Cardiac atrium fibroblast (primary cell): Measurements from ENCODE around the gene NGDN. TPM values are rescaled to one million over a fixed set of nuclear protein-coding genes. Genes with fewer than 3 reads are reported as not detected.

Source experiments
- total RNA-seq: library from RNA; depleted of rRNA; stranded (reverse); fragments of >200 nt; gene quantifications from 2 replicates; pipeline ENCODE4 v1.2.3, GENCODE V29; 2015

The NGDN gene
- 18.3 and 24.4 TPM in 2 replicates for total RNA-seq

GRCh38 chr14:23469127-23469905 lies at the start of gene NGDN:
Gene NGDN (plus strand): TSS chr14:23469703. CDS start chr14:23469716, 13 bp downstream.

GRCh38 chr14:23435543-23436326 lies 33.8 kb upstream of the NGDN start, which contains the start of gene MYH7:
Gene MYH7 (minus strand): TSS chr14:23435660. CDS start chr14:23433732, 1,928 bp downstream.

Other genes with a start within 250 kb of the NGDN start
- not detected in 2 replicates for gene RNF212B, start 231.8 kb upstream of the NGDN start, total RNA-seq
- gene HOMEZ, start 183.6 kb upstream of the NGDN start, total RNA-seq = 8.4 and 10.5 TPM in 2 replicates
- gene PPP1R3E, start 166.8 kb upstream of the NGDN start, total RNA-seq = 1.8 and 2.0 TPM in 2 replicates
- 13.7 and 24.8 TPM in 2 replicates for gene BCL2L2, start 162.9 kb upstream of the NGDN start, total RNA-seq
- 41.1 and 57.9 TPM in 2 replicates for gene PABPN1, start 148.2 kb upstream of the NGDN start, total RNA-seq
- gene SLC22A17, start 116.8 kb upstream of the NGDN start, total RNA-seq = 10.4 and 21.7 TPM in 2 replicates
- gene EFS, start 104.5 kb upstream of the NGDN start, total RNA-seq = 1.8 and 3.6 TPM in 2 replicates
- gene IL25, start 96.9 kb upstream of the NGDN start, total RNA-seq = not detected in 2 replicates
- gene CMTM5, start 92.7 kb upstream of the NGDN start, total RNA-seq = not detected in 2 replicates
- gene MYH6, start 61.4 kb upstream of the NGDN start, total RNA-seq = not detected in 2 replicates
- gene MYH7, start 34.0 kb upstream of the NGDN start, total RNA-seq = not detected in 2 replicates
- not detected in 2 replicates for gene ZFHX2, start 82.1 kb downstream of the NGDN start, total RNA-seq
- gene THTPA, start 86.6 kb downstream of the NGDN start, total RNA-seq = 3.8 and 6.2 TPM in 2 replicates
- gene AP1G2, start 98.1 kb downstream of the NGDN start, total RNA-seq = 23.2 and 29.6 TPM in 2 replicates
- gene JPH4, start 109.1 kb downstream of the NGDN start, total RNA-seq = not detected in 2 replicates
- 5.5 TPM in 1 of 2 replicates, not detected in the other for gene DHRS2, start 166.7 kb downstream of the NGDN start, total RNA-seq